GM12878 (cell line): ENCODE measurements around the gene ZBTB49.

ENCODE experiments used
- CHD1 ChIP-seq: IDR thresholded peaks from 2 replicates; pipeline ENCODE4 v1.6.1; 2012; ENCODE audit warnings: low read depth, low read length, improper control_type of control experiment
- CTCF ChIP-seq, 3 experiments: IDR thresholded peaks in 2 of 3; conservative IDR thresholded peaks in 1 of 3; 2 replicates each; pipeline ENCODE4 v1.5.1; 2011; ENCODE audit warnings: low read depth in 3 of 3, low read length in 3 of 3, mild to moderate bottlenecking in 3 of 3, control low read depth in 2 of 3, moderate library complexity in 2 of 3, inconsistent platforms in 1 of 3, mixed read lengths in 1 of 3; ENCODE audit not compliant: control insufficient read depth in 2 of 3, insufficient read depth in 1 of 3; ENCODE audit errors: extremely low read depth in 1 of 3
- MEF2A ChIP-seq: IDR thresholded peaks from 2 replicates; pipeline ENCODE4 v1.6.1; 2011; ENCODE audit warnings: low read depth, mild to moderate bottlenecking, low read length, moderate library complexity; ENCODE audit not compliant: insufficient read depth

GRCh38 chr4:4277531-4277930 lies 12.5 kb upstream of the ZBTB49 start:
- no peak for TF ChIP-seq CHD1
- TF ChIP-seq CTCF (IDR thresholded peaks at IDR 0.05 in 2 of 3, conservative IDR thresholded peaks at IDR 0.05 in 1 of 3; ENCODE audit: control insufficient read depth in 2 of 3, extremely low read depth in 1 of 3, insufficient read depth in 1 of 3, low read depth in 3 of 3, low read length in 3 of 3) = no peak
- TF ChIP-seq MEF2A = no peak
